SU-DHL-6 (cell line): ENCODE measurements around the gene ID3.

Source experiments
- EZH2phosphoT487 ChIP-seq: fragments of 200-600 bp; sonication (generic), shearing (Covaris generic); conservative IDR thresholded peaks from 2 replicates; pipeline ENCODE4 v1.6.1; 2018; ENCODE audit warnings: mild to moderate bottlenecking, antibody characterized with exemption, low read length, moderate library complexity, mixed read lengths
- TF ChIP-seq, protein P1 (sequence below): fragments of 200-600 bp; sonication (generic); IDR thresholded peaks from one replicate; pipeline ENCODE4 v1.5.1; 2017; ENCODE audit warnings: antibody characterized with exemption, mild to moderate bottlenecking, low read length, moderate library complexity; ENCODE audit not compliant: insufficient read depth, poor library complexity, severe bottlenecking

DNA sequence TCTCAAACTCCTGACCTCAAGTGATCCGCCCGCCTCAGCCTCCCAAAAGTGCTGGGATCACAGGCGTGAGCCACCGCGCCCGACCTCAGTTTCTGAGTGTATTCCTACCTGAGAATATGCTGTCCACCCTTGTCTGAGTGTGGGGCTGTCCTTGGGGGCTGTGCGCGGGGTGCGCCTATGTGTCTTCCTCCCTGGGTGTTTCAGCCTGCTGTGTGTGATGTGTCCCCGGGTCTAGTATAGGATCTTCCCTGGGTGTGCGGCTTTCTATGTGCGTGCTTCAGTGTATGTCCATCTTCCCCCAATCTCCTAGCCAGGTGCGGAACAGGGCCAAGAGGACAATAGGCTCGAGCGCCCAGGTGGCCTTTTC lies 8.3 kb upstream of the ID3 start:
- TF ChIP-seq, protein P1, sequence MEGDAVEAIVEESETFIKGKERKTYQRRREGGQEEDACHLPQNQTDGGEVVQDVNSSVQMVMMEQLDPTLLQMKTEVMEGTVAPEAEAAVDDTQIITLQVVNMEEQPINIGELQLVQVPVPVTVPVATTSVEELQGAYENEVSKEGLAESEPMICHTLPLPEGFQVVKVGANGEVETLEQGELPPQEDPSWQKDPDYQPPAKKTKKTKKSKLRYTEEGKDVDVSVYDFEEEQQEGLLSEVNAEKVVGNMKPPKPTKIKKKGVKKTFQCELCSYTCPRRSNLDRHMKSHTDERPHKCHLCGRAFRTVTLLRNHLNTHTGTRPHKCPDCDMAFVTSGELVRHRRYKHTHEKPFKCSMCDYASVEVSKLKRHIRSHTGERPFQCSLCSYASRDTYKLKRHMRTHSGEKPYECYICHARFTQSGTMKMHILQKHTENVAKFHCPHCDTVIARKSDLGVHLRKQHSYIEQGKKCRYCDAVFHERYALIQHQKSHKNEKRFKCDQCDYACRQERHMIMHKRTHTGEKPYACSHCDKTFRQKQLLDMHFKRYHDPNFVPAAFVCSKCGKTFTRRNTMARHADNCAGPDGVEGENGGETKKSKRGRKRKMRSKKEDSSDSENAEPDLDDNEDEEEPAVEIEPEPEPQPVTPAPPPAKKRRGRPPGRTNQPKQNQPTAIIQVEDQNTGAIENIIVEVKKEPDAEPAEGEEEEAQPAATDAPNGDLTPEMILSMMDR: no peak
- no peak for TF ChIP-seq EZH2phosphoT487
